SU-DHL-6 (cell line): ENCODE data around the gene LHFPL6.

Experiments used
- CTCF ChIP-seq: fragments of 200-600 bp; sonication (generic); IDR thresholded peaks from one replicate; pipeline ENCODE4 v1.5.1; 2017; ENCODE audit warnings: antibody characterized with exemption, mild to moderate bottlenecking, low read length, moderate library complexity; ENCODE audit not compliant: insufficient read depth, poor library complexity, severe bottlenecking
- EZH2phosphoT487 ChIP-seq: fragments of 200-600 bp; sonication (generic), shearing (Covaris generic); conservative IDR thresholded peaks from 2 replicates; pipeline ENCODE4 v1.6.1; 2018; ENCODE audit warnings: mild to moderate bottlenecking, antibody characterized with exemption, low read length, moderate library complexity, mixed read lengths

- TF ChIP-seq CTCF (no peak), EZH2phosphoT487 (no peak)
Measured at GRCh38 chr13:39510316-39510695, 92.7 kb downstream of the LHFPL6 start.
